Measurements from ENCODE around the gene SCPEP1.

SCPEP1 gene

GRCh38 chr17:57043276-57043675, 65.3 kb downstream of the SCPEP1 start:
- no peak overlapping the region for H3K4me3 ChIP-seq (ENCODE audit: low read depth, low read length)
- no peak for TF ChIP-seq CTCF (IDR thresholded peaks at IDR 0.05; ENCODE audit: borderline replicate concordance, insufficient read depth, low read depth, low read length)

GRCh38 chr17:57044976-57045867, 67.3 kb downstream of the SCPEP1 start:
- H3K4me3 ChIP-seq (ENCODE audit: low read depth, low read length): no peak overlapping the region
- no peak for TF ChIP-seq CTCF (IDR thresholded peaks at IDR 0.05; ENCODE audit: borderline replicate concordance, insufficient read depth, low read depth, low read length)

- peak overlapping the region; percentile 40 for H3K4me3 ChIP-seq (ENCODE audit: low read depth, low read length)
- TF ChIP-seq CTCF (IDR thresholded peaks at IDR 0.05; ENCODE audit: borderline replicate concordance, insufficient read depth, low read depth, low read length): no peak
Measured at GRCh38 chr17:57045868-57046704, 68.2 kb downstream of the SCPEP1 start.

GRCh38 chr17:57046749-57047148, 68.8 kb downstream of the SCPEP1 start:
- TF ChIP-seq CTCF (IDR thresholded peaks at IDR 0.05; ENCODE audit: borderline replicate concordance, insufficient read depth, low read depth, low read length): no peak

GRCh38 chr17:57048096-57048495, 70.2 kb downstream of the SCPEP1 start:
- no peak for TF ChIP-seq CTCF (IDR thresholded peaks at IDR 0.05; ENCODE audit: borderline replicate concordance, insufficient read depth, low read depth, low read length)
- no peak overlapping the region for H3K4me3 ChIP-seq (ENCODE audit: low read depth, low read length)

More at GRCh38 chr17:57046749-57047148, 68.8 kb downstream of the SCPEP1 start:
- H3K4me3 ChIP-seq (ENCODE audit: low read depth, low read length): no peak overlapping the region

- TF ChIP-seq CTCF (IDR thresholded peaks at IDR 0.05; ENCODE audit: borderline replicate concordance, insufficient read depth, low read depth, low read length): no peak
- H3K4me3 ChIP-seq (ENCODE audit: low read depth, low read length): no peak overlapping the region
Measured at GRCh38 chr17:57050306-57050705, 72.4 kb downstream of the SCPEP1 start.
